Fibroblast of villous mesenchyme (primary cell): Measurements from ENCODE around the gene RPS8. TPM values are rescaled to one million over a fixed set of nuclear protein-coding genes. Genes with fewer than 3 reads are reported as not detected.

Experiments
- DNase-seq: peaks from one replicate; pipeline ENCODE4 v3.0.0-alpha.2; 2010; ENCODE audit warnings: low read depth
- H3K4me3 ChIP-seq: 2 replicates; pipeline ENCODE4 v1.5.1; 2011; ENCODE audit warnings: low read depth, mild to moderate bottlenecking, low read length
- CTCF ChIP-seq: IDR thresholded peaks from 2 replicates; pipeline ENCODE4 v1.5.1; 2012; ENCODE audit warnings: low read depth, mild to moderate bottlenecking, low read length; ENCODE audit not compliant: insufficient read depth
- total RNA-seq: library from RNA; depleted of rRNA; stranded (reverse); fragments of >200 nt; gene quantifications from 2 replicates; pipeline ENCODE4 v1.2.3, GENCODE V29; 2012

RPS8 gene
- total RNA-seq, 1 donor, result 1,233 TPM

- no peak overlapping the region for H3K4me3 ChIP-seq
- no peak for TF ChIP-seq CTCF
- no peak for DNase-seq
Measured at GRCh38 chr1:44803312-44804095, 28.2 kb downstream of the RPS8 start.

GRCh38 chr1:44805311-44806024 is 30.1 kb downstream of the RPS8 start:
- no peak for DNase-seq
- H3K4me3 ChIP-seq, result no peak overlapping the region
- no peak for TF ChIP-seq CTCF

- DNase-seq, result no peak
- H3K4me3 ChIP-seq, result no peak overlapping the region
- TF ChIP-seq CTCF, result no peak
Measured at GRCh38 chr1:44806025-44806703, 30.8 kb downstream of the RPS8 start.

GRCh38 chr1:44806704-44807363 is 31.5 kb downstream of the RPS8 start, which contains the start of gene DYNLT4:
Gene DYNLT4, minus strand, starts transcription at chr1:44807351. Its CDS starts 683 bp downstream, at chr1:44806668.
- H3K4me3 ChIP-seq, result peak within 1 kb of the TSS; percentile 31
- TF ChIP-seq CTCF, result no peak
- no peak for DNase-seq

GRCh38 chr1:44807364-44808062 is 32.2 kb downstream of the RPS8 start:
- peak; percentile 99 for DNase-seq
- peak overlapping the region; percentile 31 for H3K4me3 ChIP-seq
- no peak for TF ChIP-seq CTCF
